AG04450 (cell line): ENCODE measurements around the gene FBXO21. TPM values are rescaled to one million over a fixed set of nuclear protein-coding genes. Genes with fewer than 3 reads are reported as not detected.

Experiments used
- CTCF ChIA-PET: fragments of 300-600, 350-600 bp; formaldehyde crosslinking; extraction: SDS; loops from one replicate; lab custom pipeline; 2022; ENCODE audit warnings: antibody characterized with exemption, inconsistent platforms; lab: Charles Lee
- POLR2A ChIA-PET: fragments of 350-600 bp; formaldehyde crosslinking; extraction: SDS; loops from one replicate; lab custom pipeline; 2021; ENCODE audit warnings: antibody characterized with exemption, inconsistent platforms; lab: Yijun Ruan, JAX
- DNase-seq: peaks from one replicate; pipeline ENCODE4 v3.0.0-alpha.2; 2011; ENCODE audit warnings: low read depth, low spot score
- H3K27ac ChIP-seq: one replicate; pipeline ENCODE4 v1.5.1; 2012; ENCODE audit warnings: low read depth, low read length, control low read depth
- H3K27me3 ChIP-seq: one replicate; pipeline ENCODE4 v1.6.0; 2012; ENCODE audit warnings: low read length; ENCODE audit not compliant: control insufficient read depth, insufficient read depth
- H3K4me3 ChIP-seq: 2 replicates; pipeline ENCODE4 v1.5.1; 2011; ENCODE audit warnings: mild to moderate bottlenecking, low read depth, low read length, control low read depth
- H3K9me3 ChIP-seq: 2 replicates; pipeline ENCODE4 v1.5.1; 2012; ENCODE audit warnings: low read length; ENCODE audit not compliant: control insufficient read depth, insufficient read depth
- CTCF ChIP-seq: IDR thresholded peaks from 2 replicates; pipeline ENCODE4 v1.5.1; 2011; ENCODE audit warnings: low read depth, low read length, control low read depth, inconsistent platforms
- polyA minus RNA-seq: library from RNA; depleted of rRNA, polyadenylated mRNA; stranded (reverse); fragments of >200 nt; gene quantifications from 2 replicates; pipeline ENCODE4 v1.2.3, GENCODE V29; 2011; rRNA and poly(A)+ RNA removed
- polyA plus RNA-seq: library from polyadenylated mRNA; depleted of rRNA; stranded (reverse); fragments of >200 nt; gene quantifications from 2 replicates; pipeline ENCODE4 v1.2.3, GENCODE V29; 2011; rRNA removed

Gene FBXO21, protein sequence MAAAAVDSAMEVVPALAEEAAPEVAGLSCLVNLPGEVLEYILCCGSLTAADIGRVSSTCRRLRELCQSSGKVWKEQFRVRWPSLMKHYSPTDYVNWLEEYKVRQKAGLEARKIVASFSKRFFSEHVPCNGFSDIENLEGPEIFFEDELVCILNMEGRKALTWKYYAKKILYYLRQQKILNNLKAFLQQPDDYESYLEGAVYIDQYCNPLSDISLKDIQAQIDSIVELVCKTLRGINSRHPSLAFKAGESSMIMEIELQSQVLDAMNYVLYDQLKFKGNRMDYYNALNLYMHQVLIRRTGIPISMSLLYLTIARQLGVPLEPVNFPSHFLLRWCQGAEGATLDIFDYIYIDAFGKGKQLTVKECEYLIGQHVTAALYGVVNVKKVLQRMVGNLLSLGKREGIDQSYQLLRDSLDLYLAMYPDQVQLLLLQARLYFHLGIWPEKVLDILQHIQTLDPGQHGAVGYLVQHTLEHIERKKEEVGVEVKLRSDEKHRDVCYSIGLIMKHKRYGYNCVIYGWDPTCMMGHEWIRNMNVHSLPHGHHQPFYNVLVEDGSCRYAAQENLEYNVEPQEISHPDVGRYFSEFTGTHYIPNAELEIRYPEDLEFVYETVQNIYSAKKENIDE
- polyA plus RNA-seq = 38.0 and 38.9 TPM in 2 replicates
- 101 and 126 TPM in 2 replicates for polyA minus RNA-seq

DNA sequence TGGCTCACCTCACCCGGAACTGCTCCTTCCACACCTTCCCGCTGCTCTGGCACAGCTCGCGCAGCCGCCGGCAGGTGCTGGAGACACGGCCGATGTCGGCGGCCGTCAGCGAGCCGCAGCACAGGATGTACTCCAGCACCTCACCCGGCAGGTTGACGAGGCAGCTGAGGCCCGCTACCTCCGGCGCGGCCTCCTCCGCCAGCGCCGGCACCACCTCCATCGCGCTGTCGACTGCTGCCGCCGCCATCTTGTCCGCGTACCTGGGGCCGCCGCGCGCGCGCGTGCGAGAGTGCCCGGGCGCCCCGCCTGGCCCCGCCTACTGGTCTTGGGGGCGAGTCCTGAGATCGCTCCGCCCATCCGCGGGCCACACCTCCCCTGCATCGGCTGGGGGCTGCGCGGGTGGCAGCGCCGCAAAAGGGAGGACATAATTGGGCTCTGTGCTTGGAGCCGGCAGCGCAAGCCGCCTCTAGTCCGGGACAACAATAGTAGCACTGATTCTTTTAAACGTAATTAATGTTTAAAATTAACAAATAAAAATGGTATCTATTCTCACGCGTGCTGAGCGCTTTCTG lies at the start of gene FBXO21:
Gene FBXO21, minus strand, starts transcription at position 261 of the 572 bp plus-strand sequence. Its CDS starts 14 bp downstream, at position 247.
- no peak for TF ChIP-seq CTCF
- DNase-seq = peak; percentile 38
- CTCF ChIA-PET = no interaction called here
- H3K4me3 ChIP-seq = peak within 1 kb of the TSS; percentile 80
- H3K27me3 ChIP-seq = peaks cover 3% of the 10 kb centered on the region
- peak within 1 kb of the TSS; percentile 31 for H3K27ac ChIP-seq
- no peaks in the 10 kb centered on the region; the same call in 1 of the 2 replicates for H3K9me3 ChIP-seq
- POLR2A ChIA-PET = no interaction called here

GRCh38 chr12:117236456-117237001 lies 46.3 kb upstream of the FBXO21 start:
- no peaks in the 10 kb centered on the region; the same call in 1 of the 2 replicates for H3K9me3 ChIP-seq
- peak; percentile 3 for DNase-seq
- H3K4me3 ChIP-seq = no peak overlapping the region
- POLR2A ChIA-PET = no interaction called here
- H3K27me3 ChIP-seq = no peaks in the 10 kb centered on the region
- TF ChIP-seq CTCF = peak; percentile 67
- CTCF ChIA-PET = interaction anchor here (0.6 to 2.8 kb wide), 9 partner anchors 16 to 620 kb away, joined by 3 to 18 read pairs (median 3); no protein-coding TSS in a partner anchor
- no peak overlapping the region for H3K27ac ChIP-seq

- ChIA-PET POLR2A (no interaction called here), CTCF (interaction anchor here (0.9 to 2.8 kb wide), 2 partner anchors 22 to 602 kb away, joined by 3 to 18 read pairs; no protein-coding TSS in a partner anchor)
- H3K4me3 ChIP-seq = no peak overlapping the region
- H3K27me3 ChIP-seq = no peaks in the 10 kb centered on the region
- no peak for DNase-seq
- no peak overlapping the region for H3K27ac ChIP-seq
- no peaks in the 10 kb centered on the region; the same call in 1 of the 2 replicates for H3K9me3 ChIP-seq
- TF ChIP-seq CTCF = no peak
Observed at GRCh38 chr12:117235261-117235660, 45.0 kb upstream of the FBXO21 start.

DNA sequence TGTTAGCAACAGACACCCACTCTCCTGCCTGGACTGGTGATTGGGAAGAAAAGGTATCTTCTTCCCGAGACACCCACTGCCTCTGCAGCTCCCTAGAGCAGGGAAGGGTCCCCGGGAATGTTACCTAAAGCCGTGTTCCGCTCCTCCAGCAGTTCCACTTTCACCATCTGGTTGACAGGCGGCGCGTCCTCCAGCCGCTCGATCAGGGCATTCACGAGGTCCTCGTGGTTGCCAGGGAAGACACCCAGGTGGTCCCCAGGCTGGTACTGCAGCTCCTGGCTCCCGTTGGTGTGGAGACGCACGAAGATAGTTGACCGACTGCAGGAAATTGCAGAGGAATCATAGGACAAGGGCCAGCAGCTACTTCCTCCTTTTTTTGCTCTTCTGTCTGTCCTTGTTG lies 44.2 kb upstream of the FBXO21 start:
- CTCF ChIA-PET = interaction anchor here (1.2 to 1.8 kb wide), 2 partner anchors 603 to 615 kb away, joined by 4 to 5 read pairs; no protein-coding TSS in a partner anchor
- TF ChIP-seq CTCF = no peak
- POLR2A ChIA-PET = no interaction called here
- Histone ChIP-seq H3K27ac (no peak overlapping the region), H3K27me3 (no peaks in the 10 kb centered on the region), H3K9me3 (no peaks in the 10 kb centered on the region; the same call in 1 of the 2 replicates), H3K4me3 (no peak overlapping the region)
- DNase-seq = no peak
